Measurements from ENCODE around the gene XRN2. TPM values are rescaled to one million over a fixed set of nuclear protein-coding genes. Genes with fewer than 3 reads are reported as not detected.

XRN2 gene
- total RNA-seq, 2 experiments from 2014 or later = 71.3 to 72.6 TPM

GRCh38 chr20:21378259-21378658, 75.1 kb downstream of the XRN2 start:
- no peaks in the 10 kb centered on the region for H3K27me3 Mint-ChIP-seq
- DNase-seq (no peak), ATAC-seq (no peak)
- TF ChIP-seq CTCF (IDR thresholded peaks at IDR 0.05) = no peak
- H3K36me3 Mint-ChIP-seq (ENCODE audit: low read depth) = peaks cover 39% of the 10 kb centered on the region
- no peak overlapping the region for H3K4me3 Mint-ChIP-seq
- POLR2A ChIA-PET = no interaction called here
- no peak overlapping the region for H3K27ac Mint-ChIP-seq
- peaks cover 5% of the 10 kb centered on the region for H3K4me1 Mint-ChIP-seq (ENCODE audit: low read depth)
- intact Hi-C loops (cut with micrococcal nuclease) = no loop called here
- CTCF ChIA-PET = interaction anchor here (0.8 kb wide), 1 partner anchor 127 kb away, joined by 3 read pairs; no protein-coding TSS in a partner anchor
- no peaks in the 10 kb centered on the region for H3K9me3 Mint-ChIP-seq

- intact Hi-C loops (cut with micrococcal nuclease) = no loop called here
- Mint-ChIP-seq H3K27me3 (no peaks in the 10 kb centered on the region), H3K27ac (no peak overlapping the region), H3K4me1 (ENCODE audit: low read depth) (peaks cover 2% of the 10 kb centered on the region), H3K9me3 (no peaks in the 10 kb centered on the region), H3K4me3 (no peak overlapping the region), H3K36me3 (ENCODE audit: low read depth) (peaks cover 43% of the 10 kb centered on the region)
- DNase-seq (no peak), ATAC-seq (no peak)
- TF ChIP-seq CTCF (IDR thresholded peaks at IDR 0.05) = no peak
- CTCF ChIA-PET = interaction anchor here (1.0 to 1.5 kb wide), 2 partner anchors 9 to 28 kb away, joined by 3 read pairs; no protein-coding TSS in a partner anchor
- POLR2A ChIA-PET = interaction anchor here (1.0 kb wide), 1 partner anchor 49 kb away, joined by 4 read pairs; no protein-coding TSS in a partner anchor
Measured at GRCh38 chr20:21380711-21381110, 77.6 kb downstream of the XRN2 start.

- POLR2A ChIA-PET = no interaction called here
- CTCF ChIA-PET = interaction anchor here (0.6 to 1.5 kb wide), 5 partner anchors 8 to 234 kb away, joined by 3 to 4 read pairs (median 3); no protein-coding TSS in a partner anchor
- DNase-seq (no peak), ATAC-seq (no peak)
- intact Hi-C loops (cut with micrococcal nuclease) = no loop called here
- no peaks in the 10 kb centered on the region for H3K27me3 Mint-ChIP-seq
- peaks cover 2% of the 10 kb centered on the region for H3K4me1 Mint-ChIP-seq (ENCODE audit: low read depth)
- TF ChIP-seq CTCF (IDR thresholded peaks at IDR 0.05) = no peak
- no peaks in the 10 kb centered on the region for H3K9me3 Mint-ChIP-seq
- H3K4me3 Mint-ChIP-seq = no peak overlapping the region
- H3K36me3 Mint-ChIP-seq (ENCODE audit: low read depth) = peaks cover 43% of the 10 kb centered on the region
- no peak overlapping the region for H3K27ac Mint-ChIP-seq
Measured at GRCh38 chr20:21381619-21382018, 78.5 kb downstream of the XRN2 start.

GRCh38 chr20:21384308-21384892, 81.3 kb downstream of the XRN2 start:
- H3K27me3 Mint-ChIP-seq = no peaks in the 10 kb centered on the region
- CTCF ChIA-PET = interaction anchor here (1.7 kb wide), 1 partner anchor 149 kb away, joined by 5 read pairs; no protein-coding TSS in a partner anchor
- H3K36me3 Mint-ChIP-seq (ENCODE audit: low read depth) = peaks cover 34% of the 10 kb centered on the region
- POLR2A ChIA-PET = interaction anchor here (0.6 kb wide), 1 partner anchor 17 kb away, joined by 3 read pairs; no protein-coding TSS in a partner anchor
- H3K27ac Mint-ChIP-seq = no peak overlapping the region
- no peak for DNase-seq
- intact Hi-C loops (cut with micrococcal nuclease) = no loop called here
- no peak overlapping the region for H3K4me3 Mint-ChIP-seq
- no peaks in the 10 kb centered on the region for H3K9me3 Mint-ChIP-seq
- no peak for TF ChIP-seq CTCF (IDR thresholded peaks at IDR 0.05)
- no peaks in the 10 kb centered on the region for H3K4me1 Mint-ChIP-seq (ENCODE audit: low read depth)
- no peak for ATAC-seq

- CTCF ChIA-PET = no interaction called here
- POLR2A ChIA-PET = no interaction called here
- H3K9me3 Mint-ChIP-seq = no peaks in the 10 kb centered on the region
- DNase-seq (no peak), ATAC-seq (no peak)
- peaks cover 34% of the 10 kb centered on the region for H3K36me3 Mint-ChIP-seq (ENCODE audit: low read depth)
- intact Hi-C loops (cut with micrococcal nuclease) = no loop called here
- TF ChIP-seq CTCF (IDR thresholded peaks at IDR 0.05) = no peak
- H3K27me3 Mint-ChIP-seq = peaks cover 2% of the 10 kb centered on the region
- H3K4me1 Mint-ChIP-seq (ENCODE audit: low read depth) = no peaks in the 10 kb centered on the region
- no peak overlapping the region for H3K4me3 Mint-ChIP-seq
- no peak overlapping the region for H3K27ac Mint-ChIP-seq
Measured at GRCh38 chr20:21386111-21386510, 83.0 kb downstream of the XRN2 start.
